ENCODE results near the gene LDLRAP1. TPM values are rescaled to one million over a fixed set of nuclear protein-coding genes. Genes with fewer than 3 reads are reported as not detected.

LDLRAP1 gene
- total and polyA plus RNA-seq, 2 of the 4 experiments (the other 2 are of a cell fraction), result 4.5 to 14.4 TPM

DNA sequence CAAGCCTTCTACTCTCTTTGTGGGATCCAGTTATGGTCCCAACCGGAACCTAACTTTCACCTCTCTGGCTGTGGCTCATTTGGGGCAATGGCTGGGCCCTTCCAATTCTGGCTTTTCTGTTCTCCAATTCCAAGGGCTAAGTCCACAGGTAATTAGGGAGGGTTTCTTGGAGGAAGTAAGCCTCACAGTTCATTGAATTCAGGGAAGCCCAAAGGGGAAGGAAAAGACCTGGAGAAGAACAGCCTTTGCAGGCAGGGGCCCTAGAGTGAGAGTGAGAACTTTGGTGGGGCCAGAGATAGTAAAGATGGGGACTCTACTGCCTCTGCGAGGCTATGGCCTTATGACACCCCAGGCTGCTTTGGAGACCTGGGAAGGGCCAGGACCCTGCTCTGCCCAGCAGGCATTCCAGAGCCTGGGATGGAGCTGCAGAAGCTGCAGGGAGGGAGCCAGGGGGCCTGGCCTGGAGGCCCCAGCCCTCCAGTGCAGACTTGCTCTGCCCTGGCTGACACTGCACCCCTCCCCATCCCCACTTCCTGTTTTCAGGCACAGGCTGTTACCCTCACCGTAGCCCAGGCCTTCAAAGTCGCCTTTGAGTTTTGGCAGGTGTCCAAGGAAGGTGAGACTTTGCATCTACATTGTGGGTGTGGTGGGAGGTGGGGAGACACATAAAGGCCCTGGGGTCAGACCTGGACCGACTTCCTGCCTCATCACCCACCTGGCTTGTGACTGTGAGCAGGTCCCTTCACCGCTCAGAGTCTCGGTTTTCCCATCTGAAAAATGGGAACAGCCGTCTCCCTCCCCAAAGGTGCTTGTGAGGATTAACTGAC lies 18.9 kb downstream of the LDLRAP1 start:
- H2AK5ac ChIP-seq (ENCODE audit: low read depth, low read length), result no peak overlapping the region
- H2BK15ac ChIP-seq (ENCODE audit: low read depth, low read length), result no peak overlapping the region
- H3K23ac ChIP-seq (ENCODE audit: low read depth, low read length), result no peak overlapping the region
- BruUV-seq (replicated peaks), result no TSS peak
- no peak for ATAC-seq (ENCODE audit: low read depth)
- no peaks in the 10 kb centered on the region for H3K27me3 ChIP-seq (ENCODE audit: control insufficient read depth, insufficient read depth, low read length)
- H3K18ac ChIP-seq (ENCODE audit: low read depth, low read length), result no peak overlapping the region
- no peak overlapping the region for H3K4ac ChIP-seq (ENCODE audit: low read depth, low read length)
- no peak overlapping the region for H2BK120ac ChIP-seq (ENCODE audit: low read depth, low read length)
- ChIA-PET POLR2A (ENCODE audit: unreplicated experiment) (no interaction called here), CTCF (no interaction called here)
- peak overlapping the region; percentile 24 for H2AK9ac ChIP-seq (replicated peaks; ENCODE audit: low read depth, low read length, poor library complexity)
- TF ChIP-seq RCOR1 (IDR thresholded peaks at IDR 0.05; ENCODE audit: insufficient replicate concordance, low read length) (no peak), CTCF (conservative IDR thresholded peaks at IDR 0.05; ENCODE audit: low read depth, low read length) (no peak), SMC3 (IDR thresholded peaks at IDR 0.05; ENCODE audit: low read depth, low read length) (no peak), NFE2L2 (IDR thresholded peaks at IDR 0.05; ENCODE audit: low read depth, low read length) (no peak)
- TF ChIP-seq, protein P1, sequence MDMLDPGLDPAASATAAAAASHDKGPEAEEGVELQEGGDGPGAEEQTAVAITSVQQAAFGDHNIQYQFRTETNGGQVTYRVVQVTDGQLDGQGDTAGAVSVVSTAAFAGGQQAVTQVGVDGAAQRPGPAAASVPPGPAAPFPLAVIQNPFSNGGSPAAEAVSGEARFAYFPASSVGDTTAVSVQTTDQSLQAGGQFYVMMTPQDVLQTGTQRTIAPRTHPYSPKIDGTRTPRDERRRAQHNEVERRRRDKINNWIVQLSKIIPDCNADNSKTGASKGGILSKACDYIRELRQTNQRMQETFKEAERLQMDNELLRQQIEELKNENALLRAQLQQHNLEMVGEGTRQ (IDR thresholded peaks at IDR 0.05; ENCODE audit: low read depth, low read length), result no peak
- H4K20me1 ChIP-seq (ENCODE audit: insufficient read depth, low read length), result peaks cover 3% of the 10 kb centered on the region; the same call in 1 of the 2 replicates
- H3K4me1 ChIP-seq (ENCODE audit: control insufficient read depth, insufficient read depth, low read length), result peaks cover 17% of the 10 kb centered on the region
- no peak overlapping the region for H4K5ac ChIP-seq (ENCODE audit: low read depth, low read length)
- no CpG with 5 or more reads among the region's 8 CpGs for WGBS, 2 experiments (ENCODE audit: extremely low coverage in 2 of 2, insufficient read length in 1 of 2)
- H3K56ac ChIP-seq (ENCODE audit: extremely low read depth, insufficient read depth, low read length), result no peak overlapping the region
- no peak overlapping the region for H3K4me2 ChIP-seq (ENCODE audit: low read depth, low read length)
- no peak overlapping the region for H3K4me3 ChIP-seq (ENCODE audit: insufficient read depth, low read depth, low read length)
- DNase-seq, result no peak
- no peaks in the 10 kb centered on the region for H3K9me3 ChIP-seq (ENCODE audit: control insufficient read depth, insufficient read depth, low read length)
- peaks cover 25% of the 10 kb centered on the region; the same call in 1 of the 2 replicates for H3K36me3 ChIP-seq (ENCODE audit: control insufficient read depth, insufficient read depth, low read length)
- H3K27ac ChIP-seq (ENCODE audit: insufficient read depth, low read length), result no peak overlapping the region
- H2BK5ac ChIP-seq (ENCODE audit: low read depth, low read length, poor library complexity, severe bottlenecking), result no peak overlapping the region
- H2AFZ ChIP-seq (replicated peaks; ENCODE audit: low read length, poor library complexity), result no peak overlapping the region
- 0 out of 4 replicates have a peak, but pooled peaks cover 0 to 4% of the 10 kb centered on the region in 2 experiments for H3K79me1 ChIP-seq (ENCODE audit: low read depth in 1 of 2, low read length in 2 of 2)
- H4K8ac ChIP-seq (ENCODE audit: low read depth in 2 of 2, low read length in 2 of 2), result no peak overlapping the region
- no peak overlapping the region for H4K91ac ChIP-seq (ENCODE audit: insufficient read depth, low read depth, low read length)
- no peak overlapping the region for H3K14ac ChIP-seq (replicated peaks; ENCODE audit: low read depth, low read length)
- H3K9ac ChIP-seq (ENCODE audit: low read depth, low read length), result no peak overlapping the region
- in situ Hi-C loops (cut with MboI; ENCODE audit: low sequenced_read_pairs), result no loop called here
- peaks cover 7% of the 10 kb centered on the region; the same call in 1 of the 2 replicates for H3K9me1 ChIP-seq (ENCODE audit: insufficient read depth, low read length)
- intact Hi-C loops (cut with micrococcal nuclease), result no loop called here
- no peak overlapping the region for H2BK20ac ChIP-seq (ENCODE audit: low read depth, low read length)
- dilution Hi-C loops (cut with HindIII; ENCODE audit: low sequenced_read_pairs, unreplicated experiment), result no loop called here
